ENCODE results near the gene SAPCD2. TPM values are rescaled to one million over a fixed set of nuclear protein-coding genes. Genes with fewer than 3 reads are reported as not detected.
A peak's percentile ranks its signal among the peaks of the same experiment; 100 is the strongest.

The SAPCD2 gene
- total and polyA plus RNA-seq, 2 donors from 2014 or later: 1.7 to 2.3 TPM

DNA sequence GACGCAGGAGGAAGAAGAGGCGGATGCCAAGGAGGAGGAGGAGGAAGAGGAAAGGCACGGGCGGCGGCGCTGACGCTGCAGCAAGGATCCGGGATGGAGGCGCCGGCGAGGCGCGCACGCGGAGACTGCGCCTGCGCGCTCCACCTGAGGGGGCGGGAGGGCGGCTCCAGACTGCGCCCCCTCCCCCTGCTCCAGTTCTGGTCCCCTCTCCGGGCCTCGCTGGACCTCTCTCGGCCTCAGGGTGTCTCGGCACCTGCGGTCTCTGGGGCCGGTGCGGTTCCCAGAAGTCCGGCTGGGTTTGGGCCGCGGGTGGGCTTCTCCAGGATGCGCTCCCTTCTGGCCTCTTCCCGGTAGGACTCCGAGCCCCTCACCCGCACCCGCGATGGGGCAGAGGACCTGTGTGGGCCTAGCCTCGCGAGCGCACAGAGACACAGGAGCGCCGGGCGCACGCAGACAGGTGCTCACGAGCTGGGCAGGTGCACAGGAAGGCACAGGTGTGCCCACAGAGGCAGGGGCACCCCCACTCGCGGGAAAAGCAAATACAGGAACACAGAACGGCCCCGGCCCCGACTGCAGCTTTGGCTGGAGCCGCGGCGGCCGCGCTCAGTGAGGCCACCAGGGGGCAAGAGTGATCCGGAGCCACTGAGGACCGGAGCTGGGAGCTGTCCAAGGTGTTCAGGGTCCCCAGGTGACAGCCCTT, 24.1 kb downstream of the SAPCD2 start, which contains the start of gene NPDC1:
TSS of gene NPDC1 (minus strand) at position 90 of the 700 bp plus-strand sequence. CDS start 188 bp downstream, outside the sequence.
- peak within 1 kb of the TSS in 1 of 3 donors; percentile 29 for H3K9ac ChIP-seq (ENCODE audit: low read length in 3 of 3)
- peaks cover 24% of the 10 kb centered on the region for H3K27me3 ChIP-seq (ENCODE audit: control insufficient read depth, insufficient read depth, low read length)
- no peaks in the 10 kb centered on the region for H3K9me3 ChIP-seq (ENCODE audit: control insufficient read depth in 2 of 3, insufficient read depth in 1 of 3, low read length in 3 of 3)
- peak within 1 kb of the TSS in 1 of 2 donors; percentile 37 for H3K27ac ChIP-seq (ENCODE audit: low read depth in 2 of 2, low read length in 2 of 2)
- intact Hi-C loops (cut with DNase I): no loop called here
- peak within 1 kb of the TSS in 2 of 3 donors; percentile 43 to 48 for H3K4me3 ChIP-seq (ENCODE audit: low read length in 3 of 3)
- no peak for FAIRE-seq
- DNase-seq: peak; percentile 88 to 91 (median 90)
- peaks cover 0 to 21% (median 0%) of the 10 kb centered on the region in 3 donors for H3K4me1 ChIP-seq (ENCODE audit: control insufficient read depth in 2 of 3, insufficient read depth in 2 of 3, low read depth in 1 of 3, low read length in 3 of 3)
- TF ChIP-seq, protein P1, sequence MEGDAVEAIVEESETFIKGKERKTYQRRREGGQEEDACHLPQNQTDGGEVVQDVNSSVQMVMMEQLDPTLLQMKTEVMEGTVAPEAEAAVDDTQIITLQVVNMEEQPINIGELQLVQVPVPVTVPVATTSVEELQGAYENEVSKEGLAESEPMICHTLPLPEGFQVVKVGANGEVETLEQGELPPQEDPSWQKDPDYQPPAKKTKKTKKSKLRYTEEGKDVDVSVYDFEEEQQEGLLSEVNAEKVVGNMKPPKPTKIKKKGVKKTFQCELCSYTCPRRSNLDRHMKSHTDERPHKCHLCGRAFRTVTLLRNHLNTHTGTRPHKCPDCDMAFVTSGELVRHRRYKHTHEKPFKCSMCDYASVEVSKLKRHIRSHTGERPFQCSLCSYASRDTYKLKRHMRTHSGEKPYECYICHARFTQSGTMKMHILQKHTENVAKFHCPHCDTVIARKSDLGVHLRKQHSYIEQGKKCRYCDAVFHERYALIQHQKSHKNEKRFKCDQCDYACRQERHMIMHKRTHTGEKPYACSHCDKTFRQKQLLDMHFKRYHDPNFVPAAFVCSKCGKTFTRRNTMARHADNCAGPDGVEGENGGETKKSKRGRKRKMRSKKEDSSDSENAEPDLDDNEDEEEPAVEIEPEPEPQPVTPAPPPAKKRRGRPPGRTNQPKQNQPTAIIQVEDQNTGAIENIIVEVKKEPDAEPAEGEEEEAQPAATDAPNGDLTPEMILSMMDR (IDR thresholded peaks at IDR 0.05; ENCODE audit: borderline replicate concordance, extremely low read depth, insufficient read depth): peak; percentile 89
- no peaks in the 10 kb centered on the region for H3K36me3 ChIP-seq (ENCODE audit: control insufficient read depth in 2 of 3, insufficient read depth in 3 of 3, low read length in 3 of 3)

- no peaks in the 10 kb centered on the region for H3K36me3 ChIP-seq (ENCODE audit: control insufficient read depth in 2 of 3, insufficient read depth in 3 of 3, low read length in 3 of 3)
- TF ChIP-seq, protein P1 (IDR thresholded peaks at IDR 0.05; ENCODE audit: borderline replicate concordance, extremely low read depth, insufficient read depth): no peak
- intact Hi-C loops (cut with DNase I): no loop called here
- peaks cover 0 to 21% (median 0%) of the 10 kb centered on the region in 3 donors for H3K4me1 ChIP-seq (ENCODE audit: control insufficient read depth in 2 of 3, insufficient read depth in 2 of 3, low read depth in 1 of 3, low read length in 3 of 3)
- peak overlapping the region in 2 of 3 donors; percentile 43 to 48 for H3K4me3 ChIP-seq (ENCODE audit: low read length in 3 of 3)
- H3K27me3 ChIP-seq (ENCODE audit: control insufficient read depth, insufficient read depth, low read length): peaks cover 24% of the 10 kb centered on the region
- DNase-seq (peak in 1 of 5 donors; percentile 38), FAIRE-seq (no peak)
- H3K9me3 ChIP-seq (ENCODE audit: control insufficient read depth in 2 of 3, insufficient read depth in 1 of 3, low read length in 3 of 3): no peaks in the 10 kb centered on the region
- peak overlapping the region in 1 of 3 donors; percentile 29 for H3K9ac ChIP-seq (ENCODE audit: low read length in 3 of 3)
- H3K27ac ChIP-seq (ENCODE audit: low read depth in 2 of 2, low read length in 2 of 2): peak overlapping the region in 1 of 2 donors; percentile 5
Measured at GRCh38 chr9:137045294-137046087, 24.9 kb downstream of the SAPCD2 start.

- TF ChIP-seq, protein P1 (IDR thresholded peaks at IDR 0.05; ENCODE audit: borderline replicate concordance, extremely low read depth, insufficient read depth): no peak
- DNase-seq (peak in 2 of 5 donors; percentile 52 to 89), FAIRE-seq (no peak)
- Histone ChIP-seq H3K4me3 (ENCODE audit: low read length in 3 of 3) (peak overlapping the region in 2 of 3 donors; percentile 43 to 48), H3K36me3 (ENCODE audit: control insufficient read depth in 2 of 3, insufficient read depth in 3 of 3, low read length in 3 of 3) (no peaks in the 10 kb centered on the region), H3K4me1 (ENCODE audit: control insufficient read depth in 2 of 3, insufficient read depth in 2 of 3, low read depth in 1 of 3, low read length in 3 of 3) (peaks cover 0 to 21% (median 0%) of the 10 kb centered on the region in 3 donors), H3K27me3 (ENCODE audit: control insufficient read depth, insufficient read depth, low read length) (peaks cover 22% of the 10 kb centered on the region), H3K9ac (ENCODE audit: low read length in 3 of 3) (peak overlapping the region in 1 of 3 donors; percentile 29), H3K27ac (ENCODE audit: low read depth in 2 of 2, low read length in 2 of 2) (peak overlapping the region in 1 of 2 donors; percentile 65), H3K9me3 (ENCODE audit: control insufficient read depth in 2 of 3, insufficient read depth in 1 of 3, low read length in 3 of 3) (no peaks in the 10 kb centered on the region)
- intact Hi-C loops (cut with DNase I): no loop called here
Measured at GRCh38 chr9:137044502-137045177, 25.7 kb downstream of the SAPCD2 start.
